K562 (cell line): ENCODE results near the gene ARMC7. TPM values are rescaled to one million over a fixed set of nuclear protein-coding genes. Genes with fewer than 3 reads are reported as not detected.
A peak's percentile ranks its signal among the peaks of the same experiment; 100 is the strongest.

Experiments
- CSDE1 ChIP-seq, 2 experiments: fragments of 450-650 bp; IDR thresholded peaks; 2 replicates each; pipeline ENCODE4 v1.6.1; 2016; ENCODE audit warnings: mild to moderate bottlenecking in 1 of 2
- E2F8 ChIP-seq: fragments of 450-650 bp; IDR thresholded peaks from 2 replicates; pipeline ENCODE4 v1.7.1; 2018; ENCODE audit warnings: mild to moderate bottlenecking, low read depth; ENCODE audit not compliant: partially characterized antibody
- FOS ChIP-seq: IDR thresholded peaks from 3 replicates; pipeline ENCODE4 v1.6.1; 2011; ENCODE audit not compliant: insufficient read length; ENCODE audit errors: extremely low read depth
- POLR2AphosphoS5 ChIP-seq: IDR thresholded peaks from 2 replicates; pipeline ENCODE4 v1.6.1; 2011; ENCODE audit warnings: mild to moderate bottlenecking, low read depth, low read length, moderate library complexity; ENCODE audit not compliant: control insufficient read depth, insufficient read depth
- RAD21 ChIP-seq, 2 experiments: fragments of 250-450 bp in 1 of 2; fragments of 450-650 bp in 1 of 2; sonication (Bioruptor Pico) in 1 of 2; formaldehyde crosslinking in 1 of 2; IDR thresholded peaks in 1 of 2; conservative IDR thresholded peaks in 1 of 2; 2 replicates each; pipeline versions ENCODE4 v1.4.0 to v1.8.0; 2020 to 2022; ENCODE audit warnings: mild to moderate bottlenecking in 2 of 2, moderate library complexity in 1 of 2
- RBBP5 ChIP-seq: fragments of 200-600 bp; sonication (generic); IDR thresholded peaks from 2 replicates; pipeline ENCODE4 v1.6.1; 2012; ENCODE audit warnings: borderline replicate concordance, mild to moderate bottlenecking, low read length, control low read depth, inconsistent platforms; ENCODE audit not compliant: insufficient read depth, poor library complexity, severe bottlenecking
- SAP30 ChIP-seq: fragments of 200-600 bp; sonication (generic); IDR thresholded peaks from 2 replicates; pipeline ENCODE4 v1.6.1; 2012; ENCODE audit warnings: borderline replicate concordance, low read depth, mild to moderate bottlenecking, moderate library complexity, low read length, control low read depth, inconsistent platforms; ENCODE audit not compliant: insufficient read depth, poor library complexity, severe bottlenecking
- SMARCE1 ChIP-seq: fragments of 450-650 bp; IDR thresholded peaks from 2 replicates; pipeline ENCODE4 v1.7.1; 2016; ENCODE audit warnings: mild to moderate bottlenecking
- STAG1 ChIP-seq: sonication (generic); formaldehyde crosslinking; IDR thresholded peaks from 2 replicates; pipeline ENCODE4 v1.5.0; 2020; ENCODE audit warnings: missing genetic modification reagents, borderline replicate concordance
- TBL1XR1 ChIP-seq, 2 experiments: IDR thresholded peaks; 2 replicates each; pipeline ENCODE4 v1.6.1; 2012; ENCODE audit warnings: improper control_type of control experiment in 2 of 2, low read length in 2 of 2, mild to moderate bottlenecking in 1 of 2
- U2AF1 ChIP-seq: fragments of 200-400 bp; formaldehyde crosslinking; optimal IDR thresholded peaks from 2 replicates; pipeline ENCODE3; 2017; ENCODE audit warnings: mild to moderate bottlenecking, low read depth, low read length, moderate library complexity
- ZFPM2 ChIP-seq: fragments of 250-450 bp; sonication (Bioruptor Pico); IDR thresholded peaks from 2 replicates; pipeline ENCODE4 v1.5.1; 2022; ENCODE audit warnings: mild to moderate bottlenecking
- ZNF274 ChIP-seq: IDR thresholded peaks from 2 replicates; pipeline ENCODE4 v1.6.1; 2011; ENCODE audit warnings: low read depth, mild to moderate bottlenecking, low read length, moderate library complexity, borderline replicate concordance
- ZNF644 ChIP-seq: fragments of 200-800 bp; sonication (Bioruptor generic); IDR thresholded peaks from 2 replicates; pipeline ENCODE4 v1.6.1; 2016; ENCODE audit warnings: low read depth, missing genetic modification characterization, missing compliant biosample characterization
- ZNF707 ChIP-seq: fragments of 250-450 bp; sonication (Bioruptor Pico); conservative IDR thresholded peaks from 2 replicates; pipeline ENCODE4 v1.8.0; 2022; ENCODE audit warnings: inconsistent platforms, mild to moderate bottlenecking, moderate library complexity
- polyA plus RNA-seq, 8 experiments: library from polyadenylated mRNA; depleted of rRNA in 4 of 8; stranded (reverse) in 5 of 8; unstranded in 3 of 8; fragments of >200 nt; fragmentation: Nextera tagmentation in 2 of 8; fragmentation: Illumina TruSeq in 1 of 8; extraction: Ambion mirVana in 2 of 8; extraction: Trizol in 1 of 8; gene quantifications; 2 replicates each; pipeline versions ENCODE4 v1.2.1 to v1.2.3, GENCODE V29; 2011 to 2014; ENCODE audit warnings: inconsistent platforms in 1 of 8, missing spikeins in 1 of 8
- total RNA-seq, 7 experiments: library from RNA; depleted of rRNA in 6 of 7; stranded (reverse); fragments of >200 nt in 6 of 7; fragmentation: Illumina TruSeq in 2 of 7; extraction: Trizol in 2 of 7; gene quantifications; 2 replicates each; pipeline versions ENCODE4 v1.2.1 to v1.2.3, GENCODE V29; 2011 to 2021; ENCODE audit warnings: low replicate concordance in 1 of 7
- TF ChIP-seq, protein P1 (sequence below): fragments of 450-650 bp; IDR thresholded peaks from 2 replicates; pipeline ENCODE4 v1.6.1; 2018; ENCODE audit not compliant: partially characterized antibody
- TF ChIP-seq, protein P2 (sequence below), 2 experiments: fragments of 200-800 bp in 1 of 2; sonication (Bioruptor generic) in 1 of 2; sonication (generic) in 1 of 2; formaldehyde crosslinking in 1 of 2; IDR thresholded peaks in 1 of 2; conservative IDR thresholded peaks in 1 of 2; 2 replicates each; pipeline versions ENCODE4 v1.5.0 to v1.6.1; 2016 to 2020; ENCODE audit warnings: missing compliant biosample characterization in 1 of 2, missing genetic modification characterization in 1 of 2, missing genetic modification reagents in 1 of 2

Gene ARMC7
- total and polyA plus RNA-seq, 9 of the 15 experiments (the other 6 are each of a cell fraction or from before 2014, with no cell fraction given): 1.4 to 15.2 (median 5.9) TPM

DNA sequence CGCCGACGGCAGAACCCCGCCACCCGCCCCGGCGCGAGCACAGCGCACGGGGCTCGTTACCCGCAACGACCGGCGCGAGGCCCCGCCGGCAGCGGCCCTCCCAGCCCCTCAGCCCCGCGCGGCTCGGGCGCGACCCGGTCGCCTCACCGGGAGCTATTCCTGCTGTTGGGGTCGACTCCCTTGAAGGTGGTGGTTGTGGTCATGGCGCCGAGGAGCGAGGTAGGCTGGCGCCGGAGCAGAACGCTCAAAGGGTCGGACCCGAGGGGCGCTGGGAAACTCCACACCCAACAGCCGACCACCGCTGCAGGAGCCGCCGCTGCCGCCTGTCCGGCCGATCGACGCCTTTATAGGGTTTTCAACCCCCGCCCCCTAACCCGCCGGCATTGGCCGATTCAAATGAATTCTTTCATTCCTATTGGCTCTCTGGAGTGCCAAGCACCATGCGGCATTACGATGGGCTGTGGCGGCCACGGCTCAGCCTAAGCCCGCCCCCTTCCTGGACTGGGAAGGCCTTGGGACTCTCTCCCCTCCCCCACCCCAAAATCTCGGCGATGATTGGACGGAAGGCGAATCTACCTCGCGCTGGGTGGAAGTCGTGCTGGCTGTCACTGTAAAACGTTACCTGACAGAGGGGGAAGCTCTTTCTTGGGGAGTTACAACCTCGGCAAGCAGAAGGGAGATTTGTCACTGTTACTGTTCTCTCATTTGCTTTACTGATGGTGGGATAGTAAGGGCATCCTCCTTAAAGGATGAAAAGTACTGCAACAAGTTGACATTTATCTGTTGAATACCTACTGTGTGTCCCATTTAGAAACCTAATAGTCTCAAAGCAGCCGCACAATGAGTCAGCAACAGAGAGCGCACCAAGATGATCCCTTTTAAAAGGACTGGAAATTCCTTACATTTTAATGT lies 44.7 kb downstream of the ARMC7 start, which contains the start of gene JPT1 (continued):
- TF ChIP-seq, protein P1, sequence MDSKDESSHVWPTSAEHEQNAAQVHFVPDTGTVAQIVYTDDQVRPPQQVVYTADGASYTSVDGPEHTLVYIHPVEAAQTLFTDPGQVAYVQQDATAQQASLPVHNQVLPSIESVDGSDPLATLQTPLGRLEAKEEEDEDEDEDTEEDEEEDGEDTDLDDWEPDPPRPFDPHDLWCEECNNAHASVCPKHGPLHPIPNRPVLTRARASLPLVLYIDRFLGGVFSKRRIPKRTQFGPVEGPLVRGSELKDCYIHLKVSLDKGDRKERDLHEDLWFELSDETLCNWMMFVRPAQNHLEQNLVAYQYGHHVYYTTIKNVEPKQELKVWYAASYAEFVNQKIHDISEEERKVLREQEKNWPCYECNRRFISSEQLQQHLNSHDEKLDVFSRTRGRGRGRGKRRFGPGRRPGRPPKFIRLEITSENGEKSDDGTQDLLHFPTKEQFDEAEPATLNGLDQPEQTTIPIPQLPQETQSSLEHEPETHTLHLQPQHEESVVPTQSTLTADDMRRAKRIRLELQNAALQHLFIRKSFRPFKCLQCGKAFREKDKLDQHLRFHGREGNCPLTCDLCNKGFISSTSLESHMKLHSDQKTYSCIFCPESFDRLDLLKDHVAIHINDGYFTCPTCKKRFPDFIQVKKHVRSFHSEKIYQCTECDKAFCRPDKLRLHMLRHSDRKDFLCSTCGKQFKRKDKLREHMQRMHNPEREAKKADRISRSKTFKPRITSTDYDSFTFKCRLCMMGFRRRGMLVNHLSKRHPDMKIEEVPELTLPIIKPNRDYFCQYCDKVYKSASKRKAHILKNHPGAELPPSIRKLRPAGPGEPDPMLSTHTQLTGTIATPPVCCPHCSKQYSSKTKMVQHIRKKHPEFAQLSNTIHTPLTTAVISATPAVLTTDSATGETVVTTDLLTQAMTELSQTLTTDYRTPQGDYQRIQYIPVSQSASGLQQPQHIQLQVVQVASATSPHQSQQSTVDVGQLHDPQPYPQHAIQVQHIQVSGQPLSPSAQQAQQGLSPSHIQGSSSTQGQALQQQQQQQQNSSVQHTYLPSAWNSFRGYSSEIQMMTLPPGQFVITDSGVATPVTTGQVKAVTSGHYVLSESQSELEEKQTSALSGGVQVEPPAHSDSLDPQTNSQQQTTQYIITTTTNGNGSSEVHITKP: peak; percentile 78
- TF ChIP-seq FOS: peak; percentile 97
- TF ChIP-seq, protein P2, sequence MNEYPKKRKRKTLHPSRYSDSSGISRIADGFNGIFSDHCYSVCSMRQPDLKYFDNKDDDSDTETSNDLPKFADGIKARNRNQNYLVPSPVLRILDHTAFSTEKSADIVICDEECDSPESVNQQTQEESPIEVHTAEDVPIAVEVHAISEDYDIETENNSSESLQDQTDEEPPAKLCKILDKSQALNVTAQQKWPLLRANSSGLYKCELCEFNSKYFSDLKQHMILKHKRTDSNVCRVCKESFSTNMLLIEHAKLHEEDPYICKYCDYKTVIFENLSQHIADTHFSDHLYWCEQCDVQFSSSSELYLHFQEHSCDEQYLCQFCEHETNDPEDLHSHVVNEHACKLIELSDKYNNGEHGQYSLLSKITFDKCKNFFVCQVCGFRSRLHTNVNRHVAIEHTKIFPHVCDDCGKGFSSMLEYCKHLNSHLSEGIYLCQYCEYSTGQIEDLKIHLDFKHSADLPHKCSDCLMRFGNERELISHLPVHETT (CRISPR knock-in tag; conservative IDR thresholded peaks at IDR 0.05 in 1 of 2, IDR thresholded peaks at IDR 0.05 in 1 of 2): no peak
- peak; percentile 27 for TF ChIP-seq E2F8
- TF ChIP-seq RAD21 (CRISPR knock-in tag; conservative IDR thresholded peaks at IDR 0.05 in 1 of 2, IDR thresholded peaks at IDR 0.05 in 1 of 2): no peak
- no peak for TF ChIP-seq STAG1 (CRISPR knock-in tag)
- TF ChIP-seq RBBP5: peak; percentile 93
- peak; percentile 55 for TF ChIP-seq SMARCE1
- 0 out of 4 replicates have a peak, but pooled peaks of 1 of the 2 experiments have one; percentile 10 for TF ChIP-seq CSDE1 (IDR thresholded peaks at IDR 0.05)
- TF ChIP-seq TBL1XR1 (IDR thresholded peaks at IDR 0.05; ENCODE audit: low read length in 2 of 2): peak; percentile 13 to 78; a peak in 2 of 4 replicates
- TF ChIP-seq U2AF1: peak; percentile 99
- TF ChIP-seq SAP30: peak; percentile 34
- no peak for TF ChIP-seq ZFPM2 (CRISPR knock-in tag)
- no peak for TF ChIP-seq ZNF644 (tag)
- TF ChIP-seq POLR2AphosphoS5: peak; percentile 98
- no peak for TF ChIP-seq ZNF707 (CRISPR knock-in tag)
- no peak for TF ChIP-seq ZNF274
